K562 treated with DMSO at 1 percent for 4 hours (cell line): ENCODE measurements around the gene ST6GALNAC3. TPM values are rescaled to one million over a fixed set of nuclear protein-coding genes. Genes with fewer than 3 reads are reported as not detected.

Source experiments
- total RNA-seq: library from RNA; unstranded; fragments of 300-600 nt; gene quantifications from 2 replicates; pipeline ENCODE4 v1.2.3, GENCODE V29; 2022; ENCODE audit not compliant: insufficient read depth

Gene ST6GALNAC3
- 0.33 and 1.1 TPM in 2 replicates for total RNA-seq

GRCh38 chr1:76074321-76075187, at the start of gene ST6GALNAC3:
Gene ST6GALNAC3 (plus strand): TSS chr1:76074746.

Other genes starting within 250 kb of the ST6GALNAC3 start
- gene ASB17, start 142.3 kb upstream of the ST6GALNAC3 start, total RNA-seq = not detected in 2 replicates